Activated effector memory CD4-positive, alpha-beta T cell treated with anti-CD3 and anti-CD28 coated beads, Interleukin-2, amount 50 U/mL, for 16 hours (primary cell): ENCODE data around the gene KIAA0408.
"Not testable (repeated sequence)": the region's sequence is repeated elsewhere in the genome, so short reads cannot be mapped to it uniquely, and the experiment has no call there.

Source experiments
- DNase-seq: peaks from one replicate; pipeline ENCODE4 v3.0.0-alpha.2; 2020

Gene KIAA0408

DNA sequence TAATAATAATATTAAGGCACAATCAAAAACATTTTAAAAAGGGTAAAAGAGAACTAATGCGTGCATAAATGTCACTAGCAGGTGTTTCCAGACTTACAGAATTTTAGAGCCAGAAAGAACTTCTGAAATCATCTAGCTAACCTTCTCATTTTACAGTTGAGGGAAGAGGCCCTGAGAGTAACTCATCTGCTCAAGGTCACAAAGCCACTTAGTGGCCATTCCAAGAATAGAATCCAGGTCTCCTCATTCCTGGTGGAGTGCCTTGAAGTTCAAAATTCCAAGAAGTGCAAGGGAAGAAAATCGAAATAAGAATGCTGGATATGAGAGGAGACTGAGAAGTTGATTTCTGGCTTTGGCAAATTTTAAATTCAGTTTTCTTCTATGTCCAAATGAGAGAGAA, 3.2 kb upstream of the KIAA0408 start:
- no peak for DNase-seq

DNA sequence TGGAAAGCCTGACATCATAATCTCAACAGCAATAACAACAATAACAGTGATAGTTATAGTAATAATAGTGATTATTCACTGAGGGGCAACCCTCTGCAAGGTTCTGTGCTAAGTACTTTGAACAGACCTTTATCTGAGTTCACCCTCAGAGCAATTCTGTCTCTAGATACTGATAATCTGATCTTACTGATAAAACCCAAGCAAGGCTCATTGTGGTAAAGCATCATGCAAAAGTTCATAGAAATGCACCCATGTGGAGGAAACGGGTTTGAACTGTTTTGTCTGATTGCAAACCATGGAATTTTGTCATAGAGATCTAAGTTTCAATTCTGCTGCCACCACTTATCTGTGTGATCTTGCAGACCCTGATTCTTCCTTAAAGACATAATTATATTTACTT, 1.3 kb upstream of the KIAA0408 start:
- no peak for DNase-seq

DNA sequence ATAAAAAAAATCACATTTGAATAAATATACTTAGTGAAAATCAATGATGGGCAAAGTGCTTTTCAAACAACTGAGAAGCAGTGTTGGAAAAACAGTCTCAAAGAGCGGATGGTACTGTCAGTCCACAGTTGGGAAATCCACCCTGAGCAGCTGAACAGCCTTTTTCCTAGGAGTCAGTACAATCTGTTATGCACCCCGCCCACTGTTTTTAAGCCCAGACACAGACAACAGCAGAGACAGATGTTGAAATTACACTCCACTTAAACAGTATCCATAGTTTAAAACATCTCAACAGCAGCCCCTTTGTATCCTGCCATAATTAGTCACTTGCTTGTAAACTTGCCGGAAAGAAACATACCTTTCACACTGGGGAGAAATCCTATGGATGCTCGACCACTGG, 372 bp downstream of the KIAA0408 start:
- DNase-seq, result no peak

DNA sequence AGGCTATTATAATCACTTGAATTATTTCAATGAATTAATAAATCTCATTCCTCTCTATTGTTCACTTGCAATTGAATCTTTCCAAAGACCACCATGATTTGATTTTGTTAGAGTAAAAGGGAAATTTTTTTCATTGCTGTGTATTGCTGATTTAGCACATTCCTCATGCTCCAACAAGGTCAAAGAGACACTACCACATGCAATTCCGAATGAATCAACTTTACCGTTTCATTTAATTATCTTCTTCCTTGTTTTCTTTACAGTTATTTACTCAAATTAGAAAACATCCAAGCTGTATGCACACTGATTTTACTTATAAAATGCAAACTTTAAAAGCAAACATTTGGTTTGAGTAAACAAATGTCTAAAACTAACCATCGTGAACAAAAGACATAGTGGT, 967 bp downstream of the KIAA0408 start:
- no peak for DNase-seq

DNA sequence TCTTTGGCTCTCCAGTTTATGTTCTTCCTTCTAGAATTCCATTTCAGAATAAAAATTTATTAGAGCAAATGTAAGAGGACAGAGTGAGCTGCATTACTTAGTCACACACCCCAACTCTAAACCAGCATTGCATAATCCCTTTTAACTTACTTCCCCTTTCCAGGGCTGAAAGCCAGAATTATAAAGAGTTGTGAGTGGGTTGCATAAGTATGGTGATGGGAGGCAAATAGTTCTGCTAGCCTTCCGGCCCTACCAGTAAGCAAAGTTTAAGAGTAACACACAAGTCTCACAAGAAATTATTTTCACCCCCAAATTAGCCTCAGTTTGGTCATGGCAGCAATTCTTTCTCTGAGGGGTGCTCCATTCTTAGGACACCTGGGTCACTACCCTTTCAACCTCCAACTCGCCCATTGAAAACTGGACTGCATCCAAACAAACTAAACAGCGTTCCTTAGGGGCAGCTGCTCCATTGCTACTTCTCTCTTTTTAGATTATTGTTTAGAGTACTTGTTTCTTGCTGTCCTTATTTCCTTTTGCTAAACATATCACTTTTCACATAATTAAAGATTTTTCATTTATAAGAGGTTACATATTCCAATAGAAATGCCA, 1.6 kb downstream of the KIAA0408 start:
- no peak for DNase-seq

- no peak for DNase-seq
Observed at GRCh38 chr6:127456465-127456864, 2.7 kb downstream of the KIAA0408 start.

GRCh38 chr6:127453845-127454619, 5.2 kb downstream of the KIAA0408 start:
- no peak for DNase-seq

- DNase-seq, result no peak
Observed at GRCh38 chr6:127452803-127453202, 6.4 kb downstream of the KIAA0408 start.

GRCh38 chr6:127451388-127451787, 7.8 kb downstream of the KIAA0408 start:
- DNase-seq, result no peak

DNA sequence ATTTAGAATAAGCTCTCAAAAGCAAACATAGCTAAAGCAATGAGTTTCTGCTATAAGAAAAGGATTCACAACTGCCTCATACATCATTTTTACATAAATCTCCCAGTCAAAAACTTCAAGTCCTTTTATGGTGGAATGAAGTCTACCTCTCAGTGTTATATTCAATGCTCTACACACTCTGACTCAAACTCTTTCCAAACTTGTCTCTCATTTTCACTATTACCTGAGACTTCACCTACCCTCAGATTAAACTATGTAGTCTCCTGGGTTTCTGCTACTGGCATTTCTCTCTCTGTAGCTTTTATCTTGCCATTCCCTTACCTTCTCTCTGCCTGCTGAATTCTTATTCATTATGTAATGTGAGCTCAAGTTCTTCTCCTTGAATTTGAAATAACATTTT, 11.4 kb downstream of the KIAA0408 start:
- DNase-seq, result no peak

DNA sequence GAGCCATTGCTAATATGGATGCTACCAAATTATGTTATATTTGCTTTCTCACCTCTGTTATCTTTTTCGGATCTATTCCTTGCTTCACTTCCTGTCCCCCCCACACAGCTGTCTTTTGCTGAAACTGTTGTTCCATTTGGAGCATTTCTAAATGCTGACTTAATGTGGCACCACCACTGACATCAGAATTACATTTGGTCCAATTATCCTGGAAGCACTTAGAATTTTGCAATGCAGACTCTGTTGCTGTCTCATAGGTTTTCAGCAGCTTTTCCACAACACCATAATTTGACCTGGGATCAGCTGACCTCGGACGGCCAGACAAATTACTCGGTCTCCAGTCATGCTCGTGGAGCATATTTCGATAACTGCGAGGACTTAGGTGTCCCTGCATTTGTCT, 12.8 kb downstream of the KIAA0408 start:
- no peak for DNase-seq

DNA sequence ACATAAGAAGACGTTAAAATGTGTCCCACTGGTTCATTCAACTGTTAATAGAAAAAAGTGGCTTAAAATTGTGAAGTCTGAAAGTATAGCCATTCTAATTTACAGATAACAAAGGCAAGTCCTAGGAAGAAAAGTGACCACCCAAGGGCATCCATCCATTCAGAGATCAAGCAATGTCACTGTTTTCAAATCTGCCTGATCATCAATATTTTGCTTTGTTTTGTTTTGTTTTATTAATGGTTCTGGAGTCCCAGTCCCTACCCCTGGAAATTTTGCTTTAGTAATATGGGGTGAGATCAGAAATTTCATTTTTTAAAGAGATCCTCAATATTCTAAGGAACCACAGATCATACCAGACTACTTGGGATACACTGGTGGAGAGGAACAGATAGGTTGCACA, 17.3 kb downstream of the KIAA0408 start:
- no peak for DNase-seq

DNA sequence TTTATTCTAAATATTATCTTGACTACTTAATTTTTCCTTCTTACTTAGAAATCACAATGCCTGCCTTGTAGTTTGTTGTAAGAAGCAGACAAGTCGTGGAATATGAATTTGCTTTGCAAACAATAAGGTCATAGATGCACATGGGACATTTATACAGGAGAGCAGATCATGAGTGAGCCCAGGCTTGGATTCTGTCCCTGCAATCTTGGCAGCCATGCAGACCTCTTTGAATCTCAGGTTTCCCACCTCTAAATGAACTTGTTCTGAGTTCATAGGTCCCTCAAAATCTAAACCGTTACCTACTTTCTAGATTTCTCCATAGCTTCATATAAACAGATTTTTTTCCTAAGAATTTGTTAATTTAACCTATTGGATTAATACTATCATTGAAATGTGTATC, 19.5 kb downstream of the KIAA0408 start:
- DNase-seq, result no peak

DNA sequence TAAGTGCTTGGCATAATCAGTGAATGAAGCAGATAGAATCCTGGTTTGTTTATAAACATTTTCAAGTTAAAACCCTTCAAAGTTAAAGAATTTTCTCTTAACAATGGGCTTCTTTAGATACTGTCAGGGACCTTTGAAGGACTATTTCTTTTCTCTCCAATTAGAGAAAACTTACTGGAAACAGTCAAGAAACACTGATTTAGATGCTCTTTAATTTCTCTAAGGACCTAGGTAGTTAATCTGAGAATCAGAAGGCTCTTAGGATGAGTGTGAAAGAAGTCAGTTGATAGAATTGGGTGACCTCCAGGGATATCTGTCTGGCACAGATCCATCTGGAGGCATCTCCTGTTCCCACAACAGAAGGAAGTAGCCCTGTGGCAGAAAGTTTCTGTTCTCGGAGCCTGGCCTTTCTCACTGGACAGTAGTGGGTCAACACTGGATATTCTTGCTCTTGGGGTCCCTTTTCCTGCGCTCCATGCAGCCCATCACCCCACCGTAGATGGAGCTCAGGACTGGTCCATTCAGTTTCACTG, 22.5 kb downstream of the KIAA0408 start:
- no peak for DNase-seq

DNA sequence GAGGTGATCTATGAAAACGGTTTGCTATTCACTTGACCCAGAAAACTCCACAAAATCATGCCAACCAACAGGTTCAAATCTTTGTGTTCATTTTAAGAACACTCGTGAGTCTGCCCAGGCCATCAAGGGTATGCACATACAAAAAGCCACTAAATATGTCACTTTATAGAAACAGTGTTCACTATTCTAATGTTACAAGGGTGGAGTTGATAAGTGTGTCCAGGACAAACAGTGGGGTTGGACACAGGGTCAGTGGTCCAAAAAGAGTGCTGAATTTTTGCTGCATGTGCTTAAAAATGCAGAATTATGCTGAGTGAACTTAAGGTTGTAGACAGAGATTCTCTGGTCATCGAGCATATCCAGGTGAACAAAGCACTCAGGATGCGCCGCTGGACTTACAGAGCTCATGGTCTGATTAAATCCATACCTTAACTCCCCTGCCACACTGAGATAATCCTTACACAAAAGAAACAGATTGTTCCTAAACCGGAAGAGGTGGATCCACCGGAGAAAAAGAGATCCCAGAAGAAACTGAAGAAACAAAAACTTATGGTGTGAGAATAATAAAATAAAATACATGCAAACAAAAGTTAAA, 23.5 kb downstream of the KIAA0408 start:
- DNase-seq, result no peak

GRCh38 chr6:127434651-127435050, 24.5 kb downstream of the KIAA0408 start:
- DNase-seq, result no peak

- DNase-seq, result not testable (repeated sequence)
Observed at GRCh38 chr6:127428562-127428961, 30.6 kb downstream of the KIAA0408 start.

- no peak for DNase-seq
Observed at GRCh38 chr6:127423921-127424320, 35.3 kb downstream of the KIAA0408 start.

- DNase-seq, result not testable (repeated sequence)
Observed at GRCh38 chr6:127421164-127421563, 38.0 kb downstream of the KIAA0408 start.

DNA sequence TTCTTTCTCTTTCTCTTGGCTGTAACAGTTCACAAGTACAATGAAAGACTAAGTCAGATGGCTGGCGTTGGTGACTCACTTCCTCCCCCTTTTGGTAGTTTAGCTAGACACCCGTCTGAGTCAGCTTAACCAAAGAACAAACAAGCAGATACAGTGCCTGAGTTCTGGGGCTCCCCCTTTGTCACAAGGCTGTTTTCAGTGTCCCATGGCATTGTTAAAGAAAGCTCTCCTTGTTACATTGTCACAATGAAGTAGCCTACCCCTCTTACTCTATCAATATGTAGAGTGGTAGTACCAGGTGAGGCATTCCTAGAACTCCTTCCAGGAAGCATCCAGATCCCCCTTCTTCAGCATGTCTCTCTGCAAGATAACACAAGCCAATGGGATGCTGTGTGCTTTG, 38.6 kb downstream of the KIAA0408 start:
- peak; percentile 88 for DNase-seq

DNA sequence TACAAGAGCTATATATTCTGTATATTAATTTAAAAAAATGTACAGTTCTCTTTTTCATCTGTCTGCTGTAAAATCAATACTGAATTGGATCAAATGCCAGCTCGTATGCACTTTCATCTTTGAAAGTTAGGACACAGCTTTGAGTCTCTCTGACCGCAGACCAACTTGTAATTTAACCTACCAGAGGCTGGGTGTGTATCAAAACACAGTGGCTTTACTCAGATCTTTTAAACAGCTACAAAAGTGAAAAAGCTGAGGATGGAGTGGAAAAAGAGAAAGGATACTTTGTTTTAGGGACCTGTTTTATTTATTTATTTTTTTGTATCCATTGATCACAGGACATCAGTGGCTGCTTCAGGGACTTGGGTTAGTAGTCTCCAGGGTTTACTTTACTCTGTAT, 44.1 kb downstream of the KIAA0408 start:
- no peak for DNase-seq

GRCh38 chr6:127413123-127413522, 46.1 kb downstream of the KIAA0408 start:
- not testable (repeated sequence) for DNase-seq

- DNase-seq, result not testable (repeated sequence)
Observed at GRCh38 chr6:127412016-127412415, 47.2 kb downstream of the KIAA0408 start.
